ENCODE data around the gene S100A1. TPM values are rescaled to one million over a fixed set of nuclear protein-coding genes. Genes with fewer than 3 reads are reported as not detected.
A peak's percentile ranks its signal among the peaks of the same experiment; 100 is the strongest.

The S100A1 gene
- total and polyA plus RNA-seq, 2 of the 8 experiments (the other 6 are each of a cell fraction or from before 2014, with no cell fraction given) = 2.0 TPM; not detected in 1

DNA sequence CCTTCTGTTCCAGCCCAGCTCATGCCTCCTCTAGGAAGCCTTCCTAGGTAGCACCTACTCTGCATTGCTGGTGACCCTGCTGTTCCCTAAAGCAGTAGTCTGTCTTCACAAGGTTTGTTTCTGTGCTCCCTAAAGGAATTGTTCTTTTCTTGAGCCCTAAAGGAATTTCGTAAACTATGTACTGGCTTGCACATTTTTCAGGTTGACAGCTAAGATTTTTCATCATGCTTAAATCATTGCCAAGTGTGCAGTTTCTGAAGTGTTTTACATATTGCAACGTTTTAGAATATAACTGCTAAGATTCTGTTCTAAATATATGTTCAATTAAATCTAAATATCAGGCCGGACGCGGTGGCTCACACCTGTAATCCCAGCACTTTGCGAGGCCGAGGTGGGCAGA lies 28.4 kb upstream of the S100A1 start:
- FAIRE-seq (no peak), DNase-seq (ENCODE audit: low read depth in 1 of 2, low spot score in 2 of 2) (no peak)
- H3K14ac ChIP-seq (ENCODE audit: insufficient read length) = no peak overlapping the region
- no peak overlapping the region for H4K8ac ChIP-seq (ENCODE audit: extremely low read depth, insufficient read depth, low read length)
- peak overlapping the region; percentile 96 for H2BK20ac ChIP-seq (ENCODE audit: low read length)
- WGBS, 2 experiments (ENCODE audit: extremely low coverage in 1 of 2, insufficient coverage in 1 of 2, insufficient read length in 1 of 2, insufficient replicate concordance in 2 of 2, low coverage in 1 of 2, low lambda C conversion rate in 2 of 2, missing lambda C conversion rate in 1 of 2) = 92% methylated on average over 7 of the region's 7 CpGs; no CpG with 5 or more reads in 1 of the 2 experiments
- no peak for TF ChIP-seq FOSL1 (IDR thresholded peaks at IDR 0.05; ENCODE audit: insufficient read depth, low read depth, low read length)
- 0 out of 2 replicates have a peak overlapping the region, but pooled peaks have one; percentile 4 for H2AFZ ChIP-seq (ENCODE audit: low read length)
- no peaks in the 10 kb centered on the region for H3K79me2 ChIP-seq (ENCODE audit: control insufficient read depth in 1 of 2, insufficient read depth in 2 of 2, low read length in 2 of 2)
- H4K20me1 ChIP-seq (replicated peaks in 1 of 2; ENCODE audit: control insufficient read depth in 1 of 2, insufficient read depth in 2 of 2, low read length in 2 of 2) = no peaks in the 10 kb centered on the region
- no peak overlapping the region for H4K5ac ChIP-seq (ENCODE audit: insufficient read length, low read depth, low read length)
- peak overlapping the region; percentile 75; the same call in 1 of the 2 replicates for H3K18ac ChIP-seq (ENCODE audit: extremely low read depth, low read length)
- no peak overlapping the region for H3K9ac ChIP-seq (replicated peaks in 1 of 4; ENCODE audit: extremely low read depth in 1 of 4, low read depth in 3 of 4, low read length in 3 of 4)
- H3K4me3 ChIP-seq (ENCODE audit: extremely low read depth in 1 of 4, insufficient read depth in 2 of 4, low read depth in 3 of 4, low read length in 4 of 4) = no peak overlapping the region
- H3K23me2 ChIP-seq (ENCODE audit: low read depth, low read length) = no peaks in the 10 kb centered on the region; the same call in 1 of the 2 replicates
- no peaks in the 10 kb centered on the region for H3K79me1 ChIP-seq (ENCODE audit: low read depth, low read length)
- POLR2A ChIA-PET (ENCODE audit: partially characterized antibody) = interaction anchor here (1.1 to 4.2 kb wide), 6 partner anchors 13 to 34 kb away, joined by 3 to 20 read pairs (median 5); partner anchors contain the start of genes CHTOP, S100A1, S100A13 and S100A16
- peak overlapping the region; percentile 95; the same call in 1 of the 2 replicates for H2BK12ac ChIP-seq (ENCODE audit: low read depth, low read length)
- no peaks in the 10 kb centered on the region for H3K36me3 ChIP-seq (ENCODE audit: control insufficient read depth in 2 of 4, insufficient read depth in 4 of 4, low read length in 3 of 4)
- no peak overlapping the region; the same call in 1 of the 2 replicates for H2BK15ac ChIP-seq (ENCODE audit: low read length)
- peaks cover 3 to 10% (median 5%) of the 10 kb centered on the region in 4 experiments; a peak in 4 of 7 replicates for H3K4me1 ChIP-seq (replicated peaks in 1 of 4; ENCODE audit: control insufficient read depth in 3 of 4, insufficient read depth in 4 of 4, low read length in 3 of 4)
- H3K4ac ChIP-seq (replicated peaks; ENCODE audit: insufficient read length, low read depth, low read length) = no peak overlapping the region
- peak overlapping the region; percentile 84 for H2BK120ac ChIP-seq (replicated peaks; ENCODE audit: low read depth, low read length)
- no peaks in the 10 kb centered on the region for H3K27me3 ChIP-seq (replicated peaks in 1 of 4; ENCODE audit: control insufficient read depth in 3 of 4, extremely low read depth in 1 of 4, insufficient read depth in 3 of 4, low read length in 3 of 4)
- H2BK5ac ChIP-seq (ENCODE audit: low read depth, low read length) = 0 out of 2 replicates have a peak overlapping the region, but pooled peaks have one; percentile 84
- H3K4me2 ChIP-seq (ENCODE audit: insufficient read depth in 1 of 2, low read depth in 2 of 2, low read length in 2 of 2) = no peak overlapping the region
- H3K27ac ChIP-seq (ENCODE audit: low read depth, low read length) = no peak overlapping the region
- H3K23ac ChIP-seq (ENCODE audit: insufficient read length) = no peak overlapping the region
- H3K56ac ChIP-seq (replicated peaks; ENCODE audit: insufficient read length, low read depth, low read length) = no peak overlapping the region
- no peaks in the 10 kb centered on the region for H3K9me3 ChIP-seq (ENCODE audit: insufficient read depth in 2 of 2, low read depth in 1 of 2, low read length in 1 of 2)
- H2AK5ac ChIP-seq (ENCODE audit: low read depth, low read length) = no peak overlapping the region
- H4K91ac ChIP-seq (replicated peaks; ENCODE audit: insufficient read length, low read length) = peak overlapping the region; percentile 25
- CTCF ChIA-PET (ENCODE audit: partially characterized antibody) = interaction anchor here (1.0 to 7.9 kb wide), 9 partner anchors 16 to 91 kb away, joined by 3 to 80 read pairs (median 4); partner anchors contain the start of genes S100A13, S100A14 and S100A16

Data from H1 (cell line).